HepG2 (cell line): Measurements from ENCODE around the gene PIBF1. TPM values are rescaled to one million over a fixed set of nuclear protein-coding genes. Genes with fewer than 3 reads are reported as not detected.

Experiments
- ADNP ChIP-seq: sonication (generic); formaldehyde crosslinking; IDR thresholded peaks from 2 replicates; pipeline ENCODE4 v1.4.0; 2020; ENCODE audit warnings: missing genetic modification reagents
- ARNT ChIP-seq: fragments of 450-650 bp; IDR thresholded peaks from 2 replicates; pipeline ENCODE4 v1.6.1; 2017
- CREB1 ChIP-seq, 2 experiments: fragments of 450-650 bp in 1 of 2; IDR thresholded peaks; 2 replicates each; pipeline ENCODE4 v1.6.1; 2016 to 2017; ENCODE audit warnings: control low read depth in 1 of 2, mild to moderate bottlenecking in 1 of 2, missing compliant biosample characterization in 1 of 2, missing genetic modification characterization in 1 of 2
- EHMT2 ChIP-seq: fragments of 200-600 bp; sonication (generic); IDR thresholded peaks from 2 replicates; pipeline ENCODE4 v1.7.0; 2017; ENCODE audit warnings: antibody characterized with exemption, low read depth, low read length, borderline replicate concordance
- GABPA ChIP-seq, 2 experiments: IDR thresholded peaks; 2 replicates each; pipeline ENCODE4 v1.6.1; 2011 to 2016; ENCODE audit warnings: low read depth in 2 of 2, low read length in 1 of 2, missing biosample characterization in 1 of 2, missing genetic modification characterization in 1 of 2
- HNRNPUL1 ChIP-seq: fragments of 200-400 bp; formaldehyde crosslinking; IDR thresholded peaks from 2 replicates; pipeline ENCODE4 v1.6.1; 2017; ENCODE audit warnings: low read depth, mild to moderate bottlenecking, low read length, moderate library complexity
- MAF1 ChIP-seq: sonication (generic); formaldehyde crosslinking; IDR thresholded peaks from 2 replicates; pipeline ENCODE4 v1.5.0; 2020; ENCODE audit warnings: missing genetic modification reagents, borderline replicate concordance
- MAZ ChIP-seq, 2 experiments: sonication (generic) in 1 of 2; formaldehyde crosslinking in 1 of 2; IDR thresholded peaks; 2 replicates each; pipeline versions ENCODE4 v1.5.0 to v1.6.1; 2012 to 2020; ENCODE audit warnings: low read depth in 2 of 2, mild to moderate bottlenecking in 2 of 2, borderline replicate concordance in 1 of 2, improper control_type of control experiment in 1 of 2, low read length in 1 of 2, missing genetic modification reagents in 1 of 2, moderate library complexity in 1 of 2
- MEIS1 ChIP-seq: sonication (generic); formaldehyde crosslinking; IDR thresholded peaks from 2 replicates; pipeline ENCODE4 v1.9.0; 2021; ENCODE audit warnings: mild to moderate bottlenecking, missing genetic modification reagents, moderate library complexity, borderline replicate concordance
- RFX3 ChIP-seq: IDR thresholded peaks from 2 replicates; pipeline ENCODE4 v1.6.1; 2016; ENCODE audit warnings: missing biosample characterization, missing genetic modification reagents
- RORA ChIP-seq: sonication (generic); formaldehyde crosslinking; IDR thresholded peaks from 2 replicates; pipeline ENCODE4 v1.5.0; 2020; ENCODE audit warnings: mild to moderate bottlenecking, missing genetic modification reagents, moderate library complexity
- SOX13 ChIP-seq, 3 experiments: fragments of 450-650 bp in 1 of 3; sonication (generic) in 1 of 3; formaldehyde crosslinking in 1 of 3; IDR thresholded peaks in 2 of 3; conservative IDR thresholded peaks in 1 of 3; 2 replicates each; pipeline versions ENCODE4 v1.5.0 to v1.6.1; 2016 to 2020; ENCODE audit warnings: antibody characterized with exemption in 1 of 3, mild to moderate bottlenecking in 1 of 3, missing compliant biosample characterization in 1 of 3, missing genetic modification reagents in 1 of 3, moderate library complexity in 1 of 3
- SOX6 ChIP-seq, 2 experiments: fragments of 450-650 bp in 1 of 2; sonication (generic) in 1 of 2; formaldehyde crosslinking in 1 of 2; IDR thresholded peaks; 2 replicates each; pipeline versions ENCODE4 v1.4.0 to v1.6.1; 2017 to 2020; ENCODE audit warnings: antibody characterized with exemption in 1 of 2, mild to moderate bottlenecking in 1 of 2, missing genetic modification reagents in 1 of 2
- SP1 ChIP-seq, 2 experiments: fragments of 450-650 bp in 1 of 2; sonication (generic) in 1 of 2; formaldehyde crosslinking in 1 of 2; IDR thresholded peaks; 2 replicates each; pipeline versions ENCODE4 v1.4.0 to v1.6.1; 2016 to 2020; ENCODE audit warnings: missing genetic modification reagents in 1 of 2
- SSRP1 ChIP-seq: IDR thresholded peaks from 2 replicates; pipeline ENCODE4 v1.6.1; 2016; ENCODE audit warnings: control low read depth
- TBP ChIP-seq: sonication (generic); formaldehyde crosslinking; IDR thresholded peaks from 2 replicates; pipeline ENCODE4 v1.5.0; 2020; ENCODE audit warnings: missing genetic modification reagents
- TFDP2 ChIP-seq: sonication (generic); formaldehyde crosslinking; IDR thresholded peaks from 2 replicates; pipeline ENCODE4 v1.4.0; 2020; ENCODE audit warnings: missing genetic modification reagents
- ZFP37 ChIP-seq: sonication (generic); formaldehyde crosslinking; IDR thresholded peaks from 2 replicates; pipeline ENCODE4 v1.4.0; 2020; ENCODE audit warnings: missing genetic modification reagents, borderline replicate concordance
- ZNF556 ChIP-seq: sonication (generic); formaldehyde crosslinking; IDR thresholded peaks from 2 replicates; pipeline ENCODE4 v1.4.0; 2020; ENCODE audit warnings: mild to moderate bottlenecking, missing genetic modification reagents, borderline replicate concordance
- ZNF7 ChIP-seq: IDR thresholded peaks from 2 replicates; pipeline ENCODE4 v1.6.1; 2016; ENCODE audit warnings: missing biosample characterization, missing genetic modification reagents
- ZNF704 ChIP-seq: sonication (generic); formaldehyde crosslinking; IDR thresholded peaks from 2 replicates; pipeline ENCODE4 v1.8.1; 2023; ENCODE audit warnings: mild to moderate bottlenecking, inconsistent platforms, moderate library complexity, missing genetic modification reagents, borderline replicate concordance
- ZNF766 ChIP-seq: sonication (generic); formaldehyde crosslinking; IDR thresholded peaks from 2 replicates; pipeline ENCODE4 v1.5.0; 2020; ENCODE audit warnings: missing genetic modification reagents, borderline replicate concordance
- ZNF770 ChIP-seq: sonication (generic); formaldehyde crosslinking; IDR thresholded peaks from 2 replicates; pipeline ENCODE4 v1.5.0; 2020; ENCODE audit warnings: mild to moderate bottlenecking, missing genetic modification reagents
- polyA plus RNA-seq, 8 experiments: library from polyadenylated mRNA; depleted of rRNA in 3 of 8; stranded (reverse) in 7 of 8; unstranded in 1 of 8; fragments of >200 nt; fragmentation: Illumina TruSeq in 4 of 8; extraction: Trizol in 4 of 8; gene quantifications; 2 replicates each; pipeline versions ENCODE4 v1.2.1 to v1.2.3, GENCODE V29; 2011 to 2016; ENCODE audit warnings: low read depth in 4 of 8, missing spikeins in 1 of 8, mixed read lengths in 1 of 8; ENCODE audit not compliant: insufficient read depth in 1 of 8
- total RNA-seq, 5 experiments: library from RNA; depleted of rRNA; stranded (reverse); fragments of >200 nt; fragmentation: Illumina TruSeq; extraction: Trizol; gene quantifications; 2 replicates each; pipeline ENCODE4 v1.2.3, GENCODE V29; 2016; ENCODE audit warnings: low read depth in 1 of 5

The PIBF1 gene
- total and polyA plus RNA-seq, 2 of the 13 experiments (the other 11 are each of a cell fraction or from before 2014, with no cell fraction given) = 4.2 to 15.8 TPM

GRCh38 chr13:73058736-73059459 is 277.0 kb downstream of the PIBF1 start, which contains the start of gene KLF5 (continued):
- TF ChIP-seq ZNF556 = no peak
- peak; percentile 94 for TF ChIP-seq ZFP37 (CRISPR knock-in tag)
- TF ChIP-seq GABPA (IDR thresholded peaks at IDR 0.05; ENCODE audit: low read depth, low read length) = no peak
- TF ChIP-seq GABPA (CRISPR knock-in tag; IDR thresholded peaks at IDR 0.05; ENCODE audit: low read depth) = no peak
- no peak for TF ChIP-seq ZNF7 (CRISPR knock-in tag)
- TF ChIP-seq RORA = no peak
- no peak for TF ChIP-seq MAZ (IDR thresholded peaks at IDR 0.05; ENCODE audit: borderline replicate concordance, low read depth, low read length)
- no peak for TF ChIP-seq MAZ (CRISPR knock-in tag; IDR thresholded peaks at IDR 0.05; ENCODE audit: low read depth)
- no peak for TF ChIP-seq TBP (CRISPR knock-in tag)
- peak; percentile 80; the same call in 1 of the 2 replicates for TF ChIP-seq MAF1 (CRISPR knock-in tag)
- TF ChIP-seq EHMT2 = no peak
- no peak for TF ChIP-seq SOX13 (IDR thresholded peaks at IDR 0.05)
- no peak; a peak in 1 of 4 replicates for TF ChIP-seq SOX13 (CRISPR knock-in tag; conservative IDR thresholded peaks at IDR 0.05 in 1 of 2, IDR thresholded peaks at IDR 0.05 in 1 of 2)
- peak; percentile 77 for TF ChIP-seq ZNF704 (CRISPR knock-in tag)
- TF ChIP-seq MEIS1 (CRISPR knock-in tag) = no peak
- TF ChIP-seq RFX3 (CRISPR knock-in tag) = no peak
- TF ChIP-seq ZNF770 (CRISPR knock-in tag) = peak; percentile 15; the same call in 1 of the 2 replicates
- no peak for TF ChIP-seq SSRP1 (CRISPR knock-in tag)
- TF ChIP-seq ARNT = no peak
- TF ChIP-seq ZNF766 (CRISPR knock-in tag) = peak; percentile 43; the same call in 1 of the 2 replicates
- peak; percentile 74; the same call in 1 of the 2 replicates for TF ChIP-seq TFDP2
- no peak for TF ChIP-seq HNRNPUL1
- TF ChIP-seq CREB1 (IDR thresholded peaks at IDR 0.05) = peak; percentile 43
- TF ChIP-seq CREB1 (CRISPR knock-in tag; IDR thresholded peaks at IDR 0.05) = no peak
- TF ChIP-seq ADNP = no peak
- no peak for TF ChIP-seq SP1 (IDR thresholded peaks at IDR 0.05)
- peak; percentile 88 for TF ChIP-seq SP1 (CRISPR knock-in tag; IDR thresholded peaks at IDR 0.05)
- TF ChIP-seq SOX6 (IDR thresholded peaks at IDR 0.05) = no peak
- peak; percentile 27 for TF ChIP-seq SOX6 (CRISPR knock-in tag; IDR thresholded peaks at IDR 0.05)
